Measurements from ENCODE around the gene DIAPH3.

DIAPH3 gene, protein sequence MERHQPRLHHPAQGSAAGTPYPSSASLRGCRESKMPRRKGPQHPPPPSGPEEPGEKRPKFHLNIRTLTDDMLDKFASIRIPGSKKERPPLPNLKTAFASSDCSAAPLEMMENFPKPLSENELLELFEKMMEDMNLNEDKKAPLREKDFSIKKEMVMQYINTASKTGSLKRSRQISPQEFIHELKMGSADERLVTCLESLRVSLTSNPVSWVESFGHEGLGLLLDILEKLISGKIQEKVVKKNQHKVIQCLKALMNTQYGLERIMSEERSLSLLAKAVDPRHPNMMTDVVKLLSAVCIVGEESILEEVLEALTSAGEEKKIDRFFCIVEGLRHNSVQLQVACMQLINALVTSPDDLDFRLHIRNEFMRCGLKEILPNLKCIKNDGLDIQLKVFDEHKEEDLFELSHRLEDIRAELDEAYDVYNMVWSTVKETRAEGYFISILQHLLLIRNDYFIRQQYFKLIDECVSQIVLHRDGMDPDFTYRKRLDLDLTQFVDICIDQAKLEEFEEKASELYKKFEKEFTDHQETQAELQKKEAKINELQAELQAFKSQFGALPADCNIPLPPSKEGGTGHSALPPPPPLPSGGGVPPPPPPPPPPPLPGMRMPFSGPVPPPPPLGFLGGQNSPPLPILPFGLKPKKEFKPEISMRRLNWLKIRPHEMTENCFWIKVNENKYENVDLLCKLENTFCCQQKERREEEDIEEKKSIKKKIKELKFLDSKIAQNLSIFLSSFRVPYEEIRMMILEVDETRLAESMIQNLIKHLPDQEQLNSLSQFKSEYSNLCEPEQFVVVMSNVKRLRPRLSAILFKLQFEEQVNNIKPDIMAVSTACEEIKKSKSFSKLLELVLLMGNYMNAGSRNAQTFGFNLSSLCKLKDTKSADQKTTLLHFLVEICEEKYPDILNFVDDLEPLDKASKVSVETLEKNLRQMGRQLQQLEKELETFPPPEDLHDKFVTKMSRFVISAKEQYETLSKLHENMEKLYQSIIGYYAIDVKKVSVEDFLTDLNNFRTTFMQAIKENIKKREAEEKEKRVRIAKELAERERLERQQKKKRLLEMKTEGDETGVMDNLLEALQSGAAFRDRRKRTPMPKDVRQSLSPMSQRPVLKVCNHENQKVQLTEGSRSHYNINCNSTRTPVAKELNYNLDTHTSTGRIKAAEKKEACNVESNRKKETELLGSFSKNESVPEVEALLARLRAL

GRCh38 chr13:60163478-60164233, at the start of gene DIAPH3:
TSS of gene DIAPH3 (minus strand) at chr13:60163928. CDS start at chr13:60163766, 162 bp downstream.
- H3K4me1 ChIP-seq (ENCODE audit: control insufficient read depth, low read length): peaks cover 22% of the 10 kb centered on the region
- no peaks in the 10 kb centered on the region for H3K9me3 ChIP-seq (ENCODE audit: control insufficient read depth, insufficient read depth, low read length)
- TF ChIP-seq CTCF (IDR thresholded peaks at IDR 0.05; ENCODE audit: low read depth, low read length, poor library complexity, severe bottlenecking): no peak
- no peak for TF ChIP-seq EZH2phosphoT487 (IDR thresholded peaks at IDR 0.05; ENCODE audit: borderline replicate concordance, low read length)
- no peaks in the 10 kb centered on the region for H4K20me1 ChIP-seq (ENCODE audit: control insufficient read depth, insufficient read depth, low read depth, low read length)
- no peaks in the 10 kb centered on the region for H3F3A ChIP-seq (ENCODE audit: control insufficient read depth, insufficient read depth)
- H3K36me3 ChIP-seq (ENCODE audit: control insufficient read depth, low read length): peaks cover 28% of the 10 kb centered on the region
- peak within 1 kb of the TSS; percentile 82 for H3K4me3 ChIP-seq (ENCODE audit: low read length)
- peak within 1 kb of the TSS; percentile 71 for H3K4me2 ChIP-seq (ENCODE audit: low read length)
- no peaks in the 10 kb centered on the region for H3K27me3 ChIP-seq (ENCODE audit: control insufficient read depth, low read length)
- peak within 1 kb of the TSS; percentile 73 for H3K27ac ChIP-seq (ENCODE audit: low read depth, low read length)
- H3K79me2 ChIP-seq (ENCODE audit: control insufficient read depth, low read length): peaks cover 58% of the 10 kb centered on the region
- no peaks in the 10 kb centered on the region for H3K9me2 ChIP-seq (replicated peaks; ENCODE audit: control insufficient read depth, low read length)

GRCh38 chr13:60213236-60213744, 49.6 kb upstream of the DIAPH3 start:
- Histone ChIP-seq H3K9me3 (ENCODE audit: control insufficient read depth, insufficient read depth, low read length) (no peaks in the 10 kb centered on the region), H3K4me2 (ENCODE audit: low read length) (no peak overlapping the region), H3K4me1 (ENCODE audit: control insufficient read depth, low read length) (no peaks in the 10 kb centered on the region), H3K4me3 (ENCODE audit: low read length) (no peak overlapping the region), H3K27me3 (ENCODE audit: control insufficient read depth, low read length) (peaks cover 3% of the 10 kb centered on the region; the same call in 1 of the 2 replicates), H3F3A (ENCODE audit: control insufficient read depth, insufficient read depth) (no peaks in the 10 kb centered on the region), H4K20me1 (ENCODE audit: control insufficient read depth, insufficient read depth, low read depth, low read length) (no peaks in the 10 kb centered on the region), H3K9me2 (replicated peaks; ENCODE audit: control insufficient read depth, low read length) (no peaks in the 10 kb centered on the region), H3K27ac (ENCODE audit: low read depth, low read length) (no peak overlapping the region), H3K79me2 (ENCODE audit: control insufficient read depth, low read length) (no peaks in the 10 kb centered on the region), H3K36me3 (ENCODE audit: control insufficient read depth, low read length) (no peaks in the 10 kb centered on the region)
- TF ChIP-seq CTCF (IDR thresholded peaks at IDR 0.05; ENCODE audit: low read depth, low read length, poor library complexity, severe bottlenecking) (no peak), EZH2phosphoT487 (IDR thresholded peaks at IDR 0.05; ENCODE audit: borderline replicate concordance, low read length) (no peak)

- Histone ChIP-seq H3K36me3 (ENCODE audit: control insufficient read depth, low read length) (no peaks in the 10 kb centered on the region), H3K9me2 (replicated peaks; ENCODE audit: control insufficient read depth, low read length) (no peaks in the 10 kb centered on the region)
Measured at GRCh38 chr13:60211548-60211947, 47.8 kb upstream of the DIAPH3 start.

More at GRCh38 chr13:60211548-60211947, 47.8 kb upstream of the DIAPH3 start:
- no peaks in the 10 kb centered on the region for H3K9me3 ChIP-seq (ENCODE audit: control insufficient read depth, insufficient read depth, low read length)
- no peaks in the 10 kb centered on the region for H3K79me2 ChIP-seq (ENCODE audit: control insufficient read depth, low read length)
- no peak overlapping the region for H3K27ac ChIP-seq (ENCODE audit: low read depth, low read length)
- no peaks in the 10 kb centered on the region for H3F3A ChIP-seq (ENCODE audit: control insufficient read depth, insufficient read depth)
- no peak overlapping the region for H3K4me3 ChIP-seq (ENCODE audit: low read length)
- no peaks in the 10 kb centered on the region for H4K20me1 ChIP-seq (ENCODE audit: control insufficient read depth, insufficient read depth, low read depth, low read length)
- H3K4me1 ChIP-seq (ENCODE audit: control insufficient read depth, low read length): no peaks in the 10 kb centered on the region
- TF ChIP-seq EZH2phosphoT487 (IDR thresholded peaks at IDR 0.05; ENCODE audit: borderline replicate concordance, low read length) (no peak), CTCF (IDR thresholded peaks at IDR 0.05; ENCODE audit: low read depth, low read length, poor library complexity, severe bottlenecking) (no peak)
- H3K4me2 ChIP-seq (ENCODE audit: low read length): no peak overlapping the region
- peaks cover 3% of the 10 kb centered on the region; the same call in 1 of the 2 replicates for H3K27me3 ChIP-seq (ENCODE audit: control insufficient read depth, low read length)

Measured in DOHH2 (cell line).